ENCODE data around the gene BIN1. TPM values are rescaled to one million over a fixed set of nuclear protein-coding genes. Genes with fewer than 3 reads are reported as not detected.

Gene BIN1
- polyA plus RNA-seq, 1 of the 3 experiments (the other 2 are of a cell fraction), result 40.3 TPM

GRCh38 chr2:127015106-127015910, 91.6 kb downstream of the BIN1 start:
- H4K20me1 ChIP-seq (ENCODE audit: insufficient read depth), result no peaks in the 10 kb centered on the region
- TF ChIP-seq CTCF (IDR thresholded peaks at IDR 0.05) (no peak), SMC3 (IDR thresholded peaks at IDR 0.05; ENCODE audit: low read depth, low read length) (no peak), NRF1 (IDR thresholded peaks at IDR 0.05; ENCODE audit: low read depth, low read length) (no peak), YY1 (IDR thresholded peaks at IDR 0.05; ENCODE audit: low read depth) (no peak), TCF12 (IDR thresholded peaks at IDR 0.05) (no peak), MAX (IDR thresholded peaks at IDR 0.05; ENCODE audit: low read depth) (no peak), MEF2A (IDR thresholded peaks at IDR 0.05; ENCODE audit: borderline replicate concordance, low read depth) (no peak), CHD2 (IDR thresholded peaks at IDR 0.05; ENCODE audit: low read length, partially characterized antibody) (no peak), GATA2 (CRISPR knock-in tag; IDR thresholded peaks at IDR 0.05) (no peak), EZH2phosphoT487 (IDR thresholded peaks at IDR 0.05; ENCODE audit: borderline replicate concordance, low read depth) (no peak), SIN3A (IDR thresholded peaks at IDR 0.05; ENCODE audit: borderline replicate concordance, low read depth, low read length) (no peak), IRF3 (IDR thresholded peaks at IDR 0.05; ENCODE audit: low read depth, low read length) (no peak)
- H3K4me1 ChIP-seq (ENCODE audit: control insufficient read depth in 1 of 2, insufficient read depth in 2 of 2, low read depth in 1 of 2, low read length in 1 of 2), result peaks cover 3% of the 10 kb centered on the region in 2 experiments; a peak in 2 of 4 replicates
- DNase-seq, result no peak
- H3K27me3 ChIP-seq (ENCODE audit: insufficient read depth), result peaks cover 23% of the 10 kb centered on the region
- no peak overlapping the region for H3K9ac ChIP-seq
- 0 out of 2 replicates have a peak overlapping the region, but pooled peaks have one; percentile 45 for H3K4me2 ChIP-seq
- no peaks in the 10 kb centered on the region for H3K9me3 ChIP-seq
- no peaks in the 10 kb centered on the region for H3K36me3 ChIP-seq (replicated peaks in 1 of 2; ENCODE audit: control insufficient read depth in 1 of 2, insufficient read depth in 2 of 2, low read length in 1 of 2)
- H3K9me2 ChIP-seq, result no peaks in the 10 kb centered on the region
- H2AFZ ChIP-seq (ENCODE audit: low read depth), result no peak overlapping the region
- no peak overlapping the region for H3K27ac ChIP-seq (ENCODE audit: low read depth in 2 of 2, low read length in 1 of 2)
- CTCF ChIA-PET, result no interaction called here
- POLR2A ChIA-PET, result no interaction called here
- WGBS (ENCODE audit: low lambda C conversion rate), result 61% methylated on average over 8 of the region's 8 CpGs
- no peaks in the 10 kb centered on the region for H3K79me2 ChIP-seq (ENCODE audit: insufficient read depth)
- no peaks in the 10 kb centered on the region for H3F3A ChIP-seq (replicated peaks; ENCODE audit: insufficient read depth)
- no peak overlapping the region for H3K4me3 ChIP-seq (ENCODE audit: low read depth in 2 of 2, low read length in 1 of 2)

- Histone ChIP-seq H3K9me3 (no peaks in the 10 kb centered on the region), H3K79me2 (ENCODE audit: insufficient read depth) (no peaks in the 10 kb centered on the region), H2AFZ (ENCODE audit: low read depth) (no peak overlapping the region), H3K4me1 (ENCODE audit: control insufficient read depth in 1 of 2, insufficient read depth in 2 of 2, low read depth in 1 of 2, low read length in 1 of 2) (peaks cover 3% of the 10 kb centered on the region in 2 experiments; a peak in 2 of 4 replicates), H3K9me2 (no peaks in the 10 kb centered on the region), H3K27me3 (ENCODE audit: insufficient read depth) (peaks cover 17% of the 10 kb centered on the region; the same call in 1 of the 2 replicates), H3K27ac (ENCODE audit: low read depth in 2 of 2, low read length in 1 of 2) (no peak overlapping the region), H3K4me3 (ENCODE audit: low read depth in 2 of 2, low read length in 1 of 2) (no peak overlapping the region), H4K20me1 (ENCODE audit: insufficient read depth) (no peaks in the 10 kb centered on the region), H3K9ac (no peak overlapping the region), H3K4me2 (peak overlapping the region; percentile 45; the same call in 1 of the 2 replicates), H3F3A (replicated peaks; ENCODE audit: insufficient read depth) (no peaks in the 10 kb centered on the region), H3K36me3 (replicated peaks in 1 of 2; ENCODE audit: control insufficient read depth in 1 of 2, insufficient read depth in 2 of 2, low read length in 1 of 2) (no peaks in the 10 kb centered on the region)
- no peak for DNase-seq
- TF ChIP-seq NRF1 (IDR thresholded peaks at IDR 0.05; ENCODE audit: low read depth, low read length) (no peak), USF2 (IDR thresholded peaks at IDR 0.05; ENCODE audit: borderline replicate concordance, low read depth, low read length) (no peak), TAF1 (IDR thresholded peaks at IDR 0.05; ENCODE audit: borderline replicate concordance, low read depth, low read length) (no peak), REST (IDR thresholded peaks at IDR 0.05; ENCODE audit: low read depth, low read length) (no peak)
- WGBS (ENCODE audit: low lambda C conversion rate), result 14% methylated on average over 4 of the region's 4 CpGs
- CTCF ChIA-PET, result interaction anchor here (1.3 kb wide), 2 partner anchors 8 to 10 kb away, joined by 4 to 9 read pairs; no protein-coding TSS in a partner anchor
- POLR2A ChIA-PET, result no interaction called here
Measured at GRCh38 chr2:127014630-127015029, 92.3 kb downstream of the BIN1 start.
